Dermis microvascular lymphatic vessel endothelial cell (primary cell): ENCODE data around the gene FYB1. TPM values are rescaled to one million over a fixed set of nuclear protein-coding genes. Genes with fewer than 3 reads are reported as not detected.
"Not testable (repeated sequence)": the region's sequence is repeated elsewhere in the genome, so short reads cannot be mapped to it uniquely, and the experiment has no call there.

Experiments
- DNase-seq, 2 donors: peaks; one replicate each; pipeline versions ENCODE4 v3.0.0 to v3.0.0-alpha.2; 2010; ENCODE audit warnings: low read depth in 2 of 2
- total RNA-seq: library from RNA; depleted of rRNA; stranded (reverse); fragments of >200 nt; gene quantifications from 2 replicates; pipeline ENCODE4 v1.2.1, GENCODE V29; 2014

Gene FYB1
- total RNA-seq, 1 donor from 2014 or later, result not detected

DNA sequence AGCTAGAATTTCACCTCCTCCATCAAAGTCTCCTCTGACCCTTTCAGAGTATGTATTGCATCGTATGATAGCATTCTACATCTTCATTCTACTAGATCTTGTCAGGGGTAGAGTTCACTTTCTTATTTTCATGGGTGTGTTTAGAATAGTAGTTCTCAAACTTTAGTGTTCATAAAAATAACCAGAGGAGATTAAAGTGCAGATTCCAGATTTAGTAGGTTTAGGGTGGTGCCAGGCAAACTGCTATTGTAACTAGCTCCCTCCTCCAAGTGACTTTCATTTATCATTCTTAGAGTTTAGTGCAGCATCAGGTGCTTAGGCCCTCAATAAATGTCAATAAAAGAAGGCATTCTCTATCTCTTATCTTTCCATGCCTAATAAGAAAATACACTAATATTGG lies 7.2 kb upstream of the FYB1 start:
- no peak for DNase-seq

DNA sequence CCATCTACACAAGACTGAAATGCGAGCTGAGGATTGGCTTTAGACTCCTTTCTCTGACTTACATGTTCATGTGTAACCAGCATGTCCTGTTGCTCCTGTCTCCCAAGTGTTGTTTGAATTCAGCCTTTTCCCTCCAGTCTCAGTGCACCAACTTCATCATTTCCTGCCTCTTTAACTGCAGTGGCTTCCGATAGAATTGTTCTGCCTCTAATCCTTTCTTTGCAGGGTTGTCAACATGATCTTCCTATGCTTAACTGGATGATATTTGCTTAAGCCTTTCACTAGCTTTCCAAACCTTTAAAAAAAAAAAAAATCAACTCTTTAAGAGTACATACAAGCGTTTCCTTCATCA lies 6.7 kb upstream of the FYB1 start:
- DNase-seq, result peak in 1 of 2 donors; percentile 12

DNA sequence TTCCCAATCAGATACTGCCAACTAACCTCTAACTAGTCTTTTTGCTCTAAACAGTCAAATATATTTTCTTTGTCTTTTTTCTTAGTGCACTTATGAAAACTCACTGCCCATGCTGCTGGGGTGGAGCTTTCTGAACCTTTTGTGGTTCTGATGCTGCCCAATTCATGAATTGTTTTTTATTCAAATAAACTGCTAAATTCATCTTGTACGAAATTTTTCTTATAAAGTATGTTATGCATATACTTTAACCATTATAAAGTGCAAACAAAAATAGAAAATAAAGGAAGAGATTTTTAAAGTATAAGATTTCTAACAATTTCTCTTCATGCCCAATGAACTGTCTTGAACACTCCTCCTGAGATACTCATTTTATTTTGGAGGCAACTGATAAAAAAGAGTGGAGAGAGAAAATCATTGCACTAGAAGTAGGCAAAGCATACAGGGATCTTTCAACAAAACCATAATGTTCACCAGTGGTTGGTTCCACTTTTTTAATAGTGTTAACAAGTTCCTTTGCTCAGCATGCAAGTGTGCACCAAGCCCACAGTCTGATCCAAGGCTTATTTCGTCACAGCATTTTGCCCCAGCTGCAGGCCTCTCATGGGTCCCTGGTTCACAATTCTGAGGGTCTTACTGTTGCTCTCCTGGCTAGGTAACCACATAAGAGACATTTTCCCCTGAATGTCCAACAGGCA lies 6.2 kb upstream of the FYB1 start:
- DNase-seq, result no peak

DNA sequence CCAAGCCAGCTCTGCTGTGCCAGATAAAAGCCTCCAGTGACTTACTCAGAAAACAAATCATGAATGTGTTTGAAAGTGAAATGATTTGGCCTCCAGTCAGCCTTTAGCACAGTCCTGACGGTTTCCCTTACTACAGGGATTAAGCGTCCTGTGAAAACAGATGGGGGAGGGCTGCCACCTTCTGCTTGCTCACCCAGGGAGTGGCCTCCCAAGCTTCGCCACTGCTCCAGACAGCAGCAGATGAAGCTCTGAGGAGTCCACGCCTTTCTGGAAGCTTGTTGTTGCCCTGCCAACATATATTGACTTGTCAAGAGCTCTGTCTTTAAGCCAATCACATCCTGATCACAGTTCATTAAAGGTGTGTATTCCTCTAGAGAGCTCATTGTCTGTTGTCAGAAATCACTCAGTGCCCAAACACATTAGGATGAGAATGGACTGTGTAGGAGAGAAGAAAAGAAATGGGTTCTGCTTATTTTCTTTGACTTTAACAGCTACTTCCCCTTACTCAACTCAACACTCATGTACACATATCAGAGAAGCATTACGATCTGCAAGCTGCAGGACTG lies 4.9 kb upstream of the FYB1 start:
- no peak for DNase-seq

DNA sequence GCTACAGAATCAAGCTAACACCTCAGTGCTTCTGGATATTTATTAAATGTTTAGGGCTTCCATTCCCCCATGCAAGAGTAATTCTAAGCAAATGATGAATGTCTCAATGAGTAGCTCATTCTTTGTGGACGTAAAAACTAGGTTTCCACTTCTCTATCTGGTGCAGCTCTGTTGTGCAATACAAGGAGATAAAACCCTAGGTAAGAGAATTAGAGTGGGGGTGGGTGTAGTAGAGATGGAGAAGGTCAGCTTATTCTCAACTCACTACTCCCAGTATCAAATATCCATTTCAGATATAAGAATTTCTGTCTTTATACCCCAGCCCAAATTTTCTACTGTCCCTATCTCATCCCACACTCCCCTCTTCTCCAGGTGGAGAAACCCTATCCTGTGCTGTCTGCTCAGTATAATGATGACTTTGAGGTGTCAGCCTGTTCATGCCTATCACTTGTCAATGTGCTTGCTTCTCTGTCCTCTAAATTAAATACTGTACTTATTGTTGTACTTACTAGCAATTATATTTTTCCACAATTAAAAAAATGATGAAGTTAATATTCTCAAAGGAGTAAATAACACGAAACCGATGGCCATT lies 4.3 kb upstream of the FYB1 start:
- no peak for DNase-seq

DNA sequence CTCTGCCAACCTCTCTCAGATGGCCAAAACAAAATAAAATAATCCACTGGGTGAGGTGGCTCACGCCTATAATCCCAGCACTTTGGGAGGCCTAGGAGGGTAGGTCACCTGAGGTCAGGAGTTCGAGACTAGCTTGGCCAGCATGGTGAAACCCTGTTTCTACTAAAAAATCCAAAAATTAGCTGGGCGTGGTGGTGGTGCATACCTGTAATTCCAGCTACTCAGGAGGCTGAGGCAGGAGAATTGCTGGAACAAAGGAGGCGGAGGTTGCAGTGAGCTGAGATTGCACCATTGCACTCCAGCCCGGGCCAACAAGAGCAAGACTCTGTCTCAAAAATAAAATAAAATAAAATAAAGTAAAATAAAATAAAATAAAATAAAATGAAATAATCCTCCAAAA lies 2.3 kb upstream of the FYB1 start:
- DNase-seq, result not testable (repeated sequence)

DNA sequence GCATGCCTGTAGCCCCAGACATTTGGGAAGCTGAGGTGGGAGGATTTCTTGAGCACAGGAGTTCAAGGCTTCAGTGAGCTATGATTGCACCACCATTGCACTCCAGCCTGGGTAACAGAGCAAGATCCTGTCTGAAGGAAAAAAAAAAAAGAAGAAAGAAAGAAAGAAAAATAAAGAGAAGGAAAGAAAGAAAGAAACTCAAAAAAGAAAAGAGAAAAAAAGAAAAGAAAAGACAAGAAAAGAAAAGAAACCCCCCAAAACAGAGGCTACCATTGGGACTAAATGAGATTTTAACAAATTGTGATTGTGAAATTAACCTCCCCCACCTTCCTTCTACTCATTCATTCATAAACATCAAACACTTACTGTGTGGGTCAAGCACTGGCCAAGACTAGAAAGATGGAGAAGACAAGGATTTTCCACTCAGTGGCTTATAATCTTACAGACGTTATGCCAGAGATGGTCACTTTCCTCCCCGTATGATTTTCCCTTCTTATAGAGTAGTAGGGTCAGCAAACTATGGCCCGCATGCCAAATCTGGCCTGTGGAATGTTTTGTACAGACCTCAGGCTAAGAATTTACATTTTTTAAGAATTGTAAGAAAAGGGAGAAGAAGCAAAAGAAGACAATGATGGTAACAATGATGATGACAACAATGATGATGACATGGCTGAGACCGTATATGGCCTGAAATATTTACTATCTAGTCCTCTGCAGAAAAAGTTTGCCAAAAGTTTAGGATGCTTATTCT lies 1.1 kb upstream of the FYB1 start:
- no peak for DNase-seq

DNA sequence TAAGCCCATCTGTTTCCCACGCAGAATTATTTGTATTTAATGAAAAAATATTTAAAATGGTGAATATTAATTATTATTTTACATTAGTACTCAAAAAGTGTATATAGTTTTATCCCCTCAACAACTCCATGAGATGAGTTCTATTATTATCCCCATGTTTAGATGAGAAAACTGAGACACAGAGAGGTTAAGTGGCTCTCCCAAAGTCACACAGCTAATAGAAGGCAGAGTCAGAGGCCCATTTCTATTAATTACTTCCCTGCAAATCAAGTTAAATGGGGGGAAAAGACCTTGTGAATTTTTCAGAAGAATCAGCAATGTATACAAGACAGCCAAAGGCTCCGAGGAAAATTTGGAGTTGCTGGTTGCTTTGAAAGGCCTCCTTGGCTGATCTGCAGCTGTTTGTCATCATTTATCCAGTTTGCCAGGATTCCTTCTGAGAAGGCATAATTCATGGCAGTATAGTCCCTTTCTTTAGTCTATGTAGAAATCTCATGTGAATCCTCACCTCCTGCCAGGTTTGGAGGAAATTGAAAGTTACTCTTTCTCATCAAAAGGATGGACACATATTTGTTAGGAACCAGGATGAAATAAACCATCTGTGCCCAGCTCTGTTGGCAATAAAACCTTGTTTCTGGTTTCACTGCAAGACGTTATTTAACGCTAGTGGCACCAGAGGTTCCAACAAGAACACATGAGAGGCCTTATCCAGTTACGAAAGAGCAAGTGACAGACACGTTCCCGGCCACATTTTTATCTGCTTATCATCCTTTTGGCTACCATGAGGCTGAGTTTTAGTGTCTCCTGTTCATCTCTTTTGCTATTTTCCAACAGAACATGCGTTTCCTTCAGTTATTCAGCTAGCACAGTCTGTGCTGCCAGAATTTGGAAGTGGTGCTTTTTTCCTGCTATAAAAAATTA lies 621 bp downstream of the FYB1 start:
- DNase-seq, result no peak

DNA sequence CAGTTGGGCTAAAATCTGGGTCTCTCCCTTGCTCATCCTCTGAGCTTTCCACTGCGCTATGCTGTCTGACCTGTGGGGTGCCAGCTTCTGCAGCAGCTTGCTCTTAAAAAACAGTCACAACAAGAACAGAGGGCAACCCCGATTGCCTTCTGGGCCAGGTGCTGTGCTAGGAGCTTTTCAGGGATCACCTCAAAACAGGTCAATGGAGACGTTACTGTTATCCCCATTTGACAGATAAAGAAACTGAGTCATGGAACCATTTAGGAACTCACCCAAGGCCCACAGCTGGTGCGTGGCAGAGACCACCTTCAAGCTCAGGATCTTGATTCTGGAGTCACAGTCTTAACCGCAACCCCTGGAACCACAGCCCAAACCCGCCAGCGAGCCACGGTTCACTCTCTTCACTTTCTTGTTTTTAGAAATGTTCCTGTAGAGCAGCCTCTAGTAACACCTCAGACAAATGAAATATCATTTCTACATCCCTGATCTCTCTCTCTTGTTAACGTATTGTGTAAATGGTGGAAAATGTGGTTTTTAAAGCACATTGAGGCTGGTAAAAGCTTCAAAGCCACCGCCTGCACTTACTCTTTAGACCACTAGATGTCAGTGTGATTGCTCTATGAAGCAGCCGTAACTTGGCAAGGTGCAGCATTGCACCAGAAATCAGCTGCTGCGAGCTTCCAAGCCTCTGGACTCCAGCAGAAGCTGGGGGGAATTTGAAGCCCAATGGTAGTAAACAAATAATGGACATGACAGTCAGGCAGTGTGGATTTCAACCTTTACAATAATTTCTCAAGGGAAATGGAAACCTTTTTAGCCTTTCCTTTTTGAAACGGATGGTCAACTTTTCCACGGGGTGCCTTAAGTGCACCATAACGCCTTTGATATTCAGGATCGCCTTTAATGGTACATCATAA lies 1.7 kb downstream of the FYB1 start:
- peak; percentile 65 to 80 for DNase-seq

DNA sequence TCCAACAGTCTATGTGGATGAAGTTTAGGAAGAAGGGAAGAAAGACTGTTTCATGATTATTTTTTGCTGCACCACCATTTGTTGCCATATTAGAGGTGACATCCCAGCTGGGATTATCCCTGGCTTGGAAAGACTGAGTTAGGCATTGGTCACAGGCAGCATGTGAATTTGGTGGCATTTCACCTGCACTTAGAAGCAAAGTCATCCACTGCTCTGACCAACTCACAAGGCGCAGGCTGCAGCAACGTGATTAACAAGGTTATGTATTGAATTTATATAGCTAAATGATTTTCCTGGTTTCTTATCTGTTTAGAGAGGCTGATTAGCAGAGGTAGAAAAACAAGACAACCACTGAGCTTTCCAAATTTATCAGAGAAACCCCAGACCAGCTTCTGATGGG lies 2.7 kb downstream of the FYB1 start:
- no peak for DNase-seq

DNA sequence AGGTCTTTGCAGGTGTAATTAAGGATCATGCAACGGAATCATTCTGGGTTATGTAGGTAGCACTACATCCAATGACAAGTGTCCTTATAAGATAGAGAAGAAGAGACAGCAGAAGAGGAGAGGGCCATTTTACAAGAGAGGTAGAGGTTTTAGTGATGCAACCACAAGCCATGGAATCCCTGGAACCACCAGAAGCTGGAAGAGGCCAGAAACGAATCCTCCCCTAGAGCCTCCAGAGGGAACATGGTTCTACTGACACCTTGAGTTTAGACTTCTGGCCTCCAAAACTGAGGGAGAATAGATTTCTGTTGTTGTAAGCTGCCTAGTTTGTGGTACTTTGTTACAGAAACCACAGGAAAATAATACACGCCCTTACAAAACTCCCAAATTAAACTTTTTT lies 3.5 kb downstream of the FYB1 start:
- no peak for DNase-seq

DNA sequence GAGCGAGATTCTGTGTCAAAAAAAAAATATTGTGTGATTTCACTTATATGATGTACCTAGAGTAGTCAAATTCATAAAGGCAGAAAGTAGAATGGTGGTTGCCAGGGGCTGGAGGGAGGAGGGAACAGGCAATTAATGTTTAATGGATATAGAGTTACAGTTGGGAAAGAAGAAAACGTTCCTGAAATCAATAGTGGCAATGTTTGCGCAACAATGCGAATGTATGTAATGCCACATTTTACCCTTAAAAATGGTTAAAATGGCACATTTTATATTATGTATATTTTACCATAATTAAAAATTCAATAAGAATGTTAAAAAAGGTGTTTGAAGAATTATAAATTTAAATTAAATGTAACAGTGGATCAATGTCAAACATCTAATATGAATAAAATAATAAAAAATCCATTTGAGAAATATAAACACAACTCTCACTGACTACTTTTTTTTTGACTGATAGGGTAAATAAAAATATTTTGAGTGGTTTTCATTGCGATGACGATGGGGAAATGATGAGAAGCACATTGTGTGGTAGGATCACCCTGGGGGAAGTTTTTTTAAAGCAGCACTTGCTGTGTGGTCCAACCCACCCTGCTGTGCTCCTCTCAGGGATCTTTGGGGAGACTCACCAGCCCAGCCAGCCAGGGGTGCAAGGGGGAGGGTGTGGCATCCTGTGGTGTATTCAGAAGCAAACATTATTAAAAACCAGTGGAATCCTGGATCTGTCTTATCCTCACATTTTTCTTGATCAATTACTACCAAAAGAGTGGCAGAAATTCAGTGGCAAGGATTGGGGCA lies 4.3 kb downstream of the FYB1 start:
- DNase-seq, result no peak

DNA sequence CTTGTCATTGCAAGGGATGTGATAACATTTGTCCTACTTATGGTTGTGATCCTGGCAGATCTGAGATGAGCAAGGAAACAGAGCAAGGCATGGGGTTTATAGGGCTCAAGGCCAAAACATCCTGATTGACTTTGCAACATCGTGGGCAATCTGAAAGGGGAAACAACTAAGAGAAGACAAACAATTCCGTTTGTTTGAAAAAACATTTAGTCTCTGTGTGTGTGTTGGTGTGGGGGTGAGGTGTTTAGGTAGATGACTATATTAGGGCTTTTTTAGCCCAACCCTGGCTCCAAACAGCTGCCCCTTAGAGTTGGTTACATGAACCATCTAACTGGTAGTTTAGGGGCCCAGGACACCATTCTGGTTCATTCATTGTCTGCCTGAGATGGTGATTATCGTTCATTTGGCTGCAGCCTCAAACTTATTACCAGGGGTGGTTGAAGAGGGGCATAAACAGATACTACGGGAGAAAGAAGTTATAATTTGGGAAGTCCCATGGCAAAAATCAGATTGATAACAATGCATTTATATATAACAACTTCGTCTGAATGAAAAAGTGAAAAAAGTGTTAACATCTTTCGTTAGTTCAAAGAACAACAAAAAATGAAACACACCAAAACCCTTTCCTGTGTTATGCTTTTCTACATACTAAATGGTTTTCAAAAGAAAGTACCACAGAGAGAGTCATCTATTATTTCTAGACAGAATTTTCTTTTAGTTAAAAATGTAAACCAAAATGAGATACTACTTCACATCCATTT lies 5.7 kb downstream of the FYB1 start:
- peak in 1 of 2 donors; percentile 20 for DNase-seq

DNA sequence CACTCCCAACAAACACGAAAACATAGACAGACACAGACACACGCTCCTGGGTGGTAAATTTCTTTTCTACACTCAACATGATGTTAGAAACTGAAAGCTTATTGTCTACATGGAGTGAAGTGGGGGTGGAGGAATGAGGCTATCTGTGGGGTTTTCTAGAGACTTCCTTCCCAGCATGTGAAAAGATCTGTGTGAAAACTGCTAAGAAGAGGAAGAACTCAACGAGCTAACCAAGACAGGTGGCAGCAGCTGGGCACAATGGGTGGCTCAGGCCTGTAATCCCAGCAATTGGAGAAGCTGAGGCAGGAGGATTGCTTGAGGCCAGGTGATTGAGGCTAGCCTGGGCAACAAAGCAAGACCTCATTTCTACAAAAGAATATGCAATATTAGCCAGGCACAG lies 7.6 kb downstream of the FYB1 start:
- no peak for DNase-seq

DNA sequence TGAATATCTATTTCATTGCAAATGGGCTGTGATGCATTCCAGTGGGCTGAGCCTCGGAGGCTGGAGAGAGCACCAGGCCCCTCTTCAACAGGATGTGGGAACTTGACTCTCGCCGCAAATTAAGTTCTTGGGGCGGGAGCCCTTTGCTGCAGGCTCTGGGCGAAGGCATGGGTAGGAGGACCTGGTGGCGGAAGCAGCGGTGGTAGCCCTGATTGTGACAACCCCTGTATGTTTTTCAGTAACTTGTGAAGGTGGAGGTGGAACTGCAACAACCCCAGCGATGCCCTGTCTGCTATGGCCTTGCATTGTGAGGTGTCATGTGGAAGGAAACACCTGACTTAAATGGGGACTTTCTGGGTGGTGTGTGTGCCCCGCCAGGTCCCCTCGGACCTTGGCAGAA lies 9.4 kb downstream of the FYB1 start:
- DNase-seq, result no peak

DNA sequence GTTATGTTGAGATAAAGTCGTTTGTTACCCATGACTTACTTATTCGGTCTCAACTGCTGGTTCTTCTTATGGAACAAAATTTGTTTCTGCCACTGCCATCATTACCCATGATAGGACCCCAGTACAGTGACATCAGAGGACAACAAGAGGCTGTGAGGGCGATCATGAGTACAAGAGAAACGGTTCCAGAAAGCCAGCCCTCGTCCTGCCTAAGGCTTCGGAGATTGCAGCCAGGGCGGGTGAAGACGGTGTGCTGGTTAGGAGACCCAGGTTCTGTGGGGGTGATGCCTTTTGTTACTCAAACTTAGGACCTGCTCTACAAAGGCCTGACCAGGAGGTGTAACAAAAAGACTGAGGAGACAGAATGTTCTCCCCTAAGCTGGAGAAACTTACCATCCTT lies 10.9 kb downstream of the FYB1 start:
- DNase-seq, result no peak

DNA sequence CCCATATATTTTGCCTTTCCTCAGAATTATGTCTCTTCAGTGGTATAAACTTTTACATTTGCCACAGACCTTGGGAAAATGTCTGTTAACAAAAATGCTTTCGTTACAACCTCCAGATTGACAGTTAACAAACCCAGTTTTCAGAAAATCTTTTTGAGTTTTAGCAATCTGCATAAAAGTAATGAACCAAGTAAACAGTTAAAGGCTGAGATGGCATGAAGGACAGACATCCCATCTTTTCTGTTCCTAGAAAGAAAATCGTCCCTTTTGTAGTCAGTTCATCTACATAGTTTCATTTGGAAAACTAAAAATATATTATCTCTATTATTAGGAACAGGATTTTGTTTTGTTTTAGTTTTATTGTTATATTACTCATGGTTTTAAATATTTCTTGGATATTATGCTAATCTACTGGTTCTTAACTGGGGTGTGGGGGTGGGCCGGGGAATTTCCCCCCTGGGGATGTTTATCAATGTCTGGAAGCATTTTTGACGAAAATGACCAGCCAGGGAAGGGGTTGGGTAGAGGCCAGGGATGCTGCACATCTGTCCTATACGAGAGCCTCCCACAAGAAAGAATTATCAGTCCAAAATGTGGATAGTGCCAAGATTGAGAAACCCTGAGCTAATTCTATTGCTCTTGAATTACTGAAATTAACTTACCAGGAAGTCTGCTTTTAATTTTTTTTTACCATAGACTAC lies 11.9 kb downstream of the FYB1 start:
- no peak for DNase-seq

DNA sequence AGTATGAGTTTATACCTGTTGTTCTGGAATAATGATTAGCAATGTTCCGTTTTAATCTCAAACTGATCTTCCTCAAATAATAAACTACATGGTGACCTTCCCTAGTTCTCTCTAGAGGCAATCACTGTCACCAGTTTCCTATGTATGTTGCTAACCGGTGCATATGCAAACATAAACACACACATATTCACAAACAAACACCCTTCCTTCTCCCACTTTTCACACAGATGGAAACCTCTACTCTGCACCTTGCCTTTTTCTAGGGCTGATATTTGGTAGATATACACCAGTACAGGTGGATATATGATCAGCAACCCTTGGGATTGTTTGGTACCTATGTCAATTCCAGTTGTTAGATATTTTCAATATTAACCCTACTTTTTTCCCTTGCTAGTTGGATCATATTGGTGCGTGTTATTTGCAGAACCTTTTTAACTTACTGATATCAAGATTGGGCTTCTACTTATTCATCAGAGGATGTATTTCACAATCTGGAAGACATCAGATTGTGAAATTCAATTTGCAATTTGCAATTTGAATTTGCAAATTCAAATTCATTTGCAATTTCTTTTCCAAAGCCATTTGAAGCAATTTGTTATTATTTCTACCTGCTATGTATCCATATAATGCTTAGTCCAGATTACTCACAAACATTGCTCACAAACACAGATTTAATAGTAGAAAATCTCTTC lies 12.6 kb downstream of the FYB1 start:
- no peak for DNase-seq
